Activated naive CD4-positive, alpha-beta T cell treated with anti-CD3 and anti-CD28 coated beads, Interleukin-2, amount 50 U/mL, for 16 hours (primary cell): Measurements from ENCODE around the gene LGALS14.
"Not testable (repeated sequence)": the region's sequence is repeated elsewhere in the genome, so short reads cannot be mapped to it uniquely, and the experiment has no call there.

Experiments used
- DNase-seq: peaks from one replicate; pipeline ENCODE4 v3.0.0-alpha.2; 2020

Gene LGALS14

GRCh38 chr19:39696387-39696786 lies 7.9 kb upstream of the LGALS14 start:
- no peak for DNase-seq

- DNase-seq = no peak
Measured at GRCh38 chr19:39698535-39698934, 5.7 kb upstream of the LGALS14 start.

GRCh38 chr19:39701291-39701690 lies 3.0 kb upstream of the LGALS14 start:
- DNase-seq = no peak

GRCh38 chr19:39705578-39706188 lies 1.4 kb downstream of the LGALS14 start:
- DNase-seq = peak; percentile 37

DNA sequence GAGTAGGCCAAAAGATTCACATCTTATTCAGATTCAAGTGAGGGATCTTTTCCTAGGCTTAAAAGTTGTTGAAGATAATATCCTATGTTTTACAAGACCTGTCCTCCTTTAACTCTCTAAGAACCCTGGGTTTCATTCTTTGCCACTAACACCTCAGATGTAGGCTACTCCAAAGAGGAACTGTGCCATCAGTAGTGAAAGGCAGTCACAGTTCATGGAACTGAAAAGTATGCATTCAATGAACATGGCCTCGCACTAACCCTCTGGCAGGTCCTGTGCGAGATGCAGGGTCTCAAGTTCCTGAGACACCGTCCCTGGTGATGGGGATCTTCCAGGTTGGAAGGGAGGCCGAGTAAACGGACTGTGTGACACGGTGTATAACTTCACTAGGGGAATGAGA lies 4.3 kb downstream of the LGALS14 start:
- no peak for DNase-seq

GRCh38 chr19:39709026-39709872 lies 5.0 kb downstream of the LGALS14 start:
- no peak for DNase-seq

GRCh38 chr19:39710333-39710890 lies 6.1 kb downstream of the LGALS14 start:
- DNase-seq = no peak

GRCh38 chr19:39720144-39720543 lies 15.9 kb downstream of the LGALS14 start:
- not testable (repeated sequence) for DNase-seq

GRCh38 chr19:39725995-39726394 lies 21.7 kb downstream of the LGALS14 start:
- no peak for DNase-seq

DNA sequence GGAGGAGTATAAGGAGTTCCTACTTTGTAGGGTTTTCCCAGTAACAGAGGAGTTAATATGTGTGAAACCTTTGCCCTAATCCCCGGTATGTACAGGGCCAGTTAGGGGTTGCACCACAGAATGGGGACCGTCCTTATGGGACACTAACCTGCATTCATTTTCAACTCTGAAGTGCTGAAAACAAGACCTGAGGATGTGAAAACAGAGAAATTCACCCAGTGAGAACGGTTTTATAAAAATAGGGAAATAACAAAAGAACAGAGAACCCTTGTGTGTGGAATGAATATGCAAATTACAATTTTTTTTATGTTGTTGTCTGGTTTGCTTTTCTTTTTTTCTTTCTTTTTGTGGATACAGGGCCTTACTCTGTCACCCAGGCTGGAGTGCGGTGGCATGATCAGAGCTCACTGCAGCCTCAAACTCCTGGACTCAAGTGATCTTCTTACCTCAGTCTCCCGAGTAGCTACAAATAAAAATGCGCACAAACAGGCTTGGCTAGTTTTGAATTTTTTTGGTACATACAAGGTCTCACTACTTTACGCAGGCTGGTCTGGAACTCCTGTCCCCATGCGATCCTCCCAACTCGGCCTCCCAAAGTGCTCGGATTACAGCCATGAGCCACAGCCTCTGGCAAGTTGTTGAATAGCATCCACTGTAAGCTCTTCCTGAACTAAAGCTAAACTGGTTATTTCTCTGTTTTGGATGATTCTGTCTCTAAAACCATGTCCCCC lies 23.0 kb downstream of the LGALS14 start:
- DNase-seq = no peak

- DNase-seq = no peak
Measured at GRCh38 chr19:39728040-39728439, 23.8 kb downstream of the LGALS14 start.

GRCh38 chr19:39729594-39729993 lies 25.3 kb downstream of the LGALS14 start:
- no peak for DNase-seq

- no peak for DNase-seq
Measured at GRCh38 chr19:39731685-39732084, 27.4 kb downstream of the LGALS14 start.

GRCh38 chr19:39733841-39734240 lies 29.6 kb downstream of the LGALS14 start:
- no peak for DNase-seq

GRCh38 chr19:39735688-39736087 lies 31.4 kb downstream of the LGALS14 start:
- DNase-seq = no peak

GRCh38 chr19:39736088-39736487 lies 31.8 kb downstream of the LGALS14 start:
- DNase-seq = no peak

DNA sequence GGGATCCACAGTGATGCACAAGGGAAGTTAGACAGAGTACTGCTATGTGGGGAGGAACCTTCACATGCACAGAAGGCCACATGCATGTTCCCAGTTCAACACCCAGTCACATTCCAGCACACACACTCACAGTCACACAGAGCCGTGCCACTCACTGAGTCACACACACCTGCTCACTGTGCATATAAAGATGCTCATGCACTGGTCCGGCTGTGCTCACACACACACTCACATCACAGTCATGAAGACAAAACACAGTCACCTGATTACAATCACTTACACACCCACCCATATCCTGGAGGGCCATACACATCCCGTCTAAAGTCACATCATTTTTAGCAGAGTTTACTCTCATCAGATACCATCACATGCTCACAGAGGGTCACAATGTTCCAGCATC lies 33.1 kb downstream of the LGALS14 start:
- DNase-seq = no peak

- no peak for DNase-seq
Measured at GRCh38 chr19:39737891-39738290, 33.6 kb downstream of the LGALS14 start, which contains the start of gene CLC. Gene CLC, minus strand, starts transcription at chr19:39738029. Its CDS starts 77 bp downstream, at chr19:39737952.

GRCh38 chr19:39738814-39739213 lies 34.5 kb downstream of the LGALS14 start:
- no peak for DNase-seq

DNA sequence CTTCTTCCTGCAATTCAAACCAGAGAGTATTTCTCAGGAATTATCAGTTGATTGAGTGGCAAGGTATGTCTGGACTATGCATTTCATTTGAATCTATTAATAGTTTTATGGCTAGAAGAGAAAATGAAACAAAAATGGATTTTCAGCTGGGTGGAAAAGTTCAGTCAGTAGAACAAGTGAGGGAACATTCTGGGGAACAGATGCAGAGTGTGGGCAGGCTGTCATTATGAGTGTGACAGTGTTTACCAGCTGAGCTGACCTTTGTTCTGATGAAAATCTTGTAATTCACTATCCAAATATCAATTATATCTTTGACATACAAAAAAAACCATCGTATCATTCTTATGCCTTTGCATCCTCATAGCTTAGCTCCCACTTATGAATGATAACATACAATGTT lies 36.1 kb downstream of the LGALS14 start:
- DNase-seq = peak; percentile 25

DNA sequence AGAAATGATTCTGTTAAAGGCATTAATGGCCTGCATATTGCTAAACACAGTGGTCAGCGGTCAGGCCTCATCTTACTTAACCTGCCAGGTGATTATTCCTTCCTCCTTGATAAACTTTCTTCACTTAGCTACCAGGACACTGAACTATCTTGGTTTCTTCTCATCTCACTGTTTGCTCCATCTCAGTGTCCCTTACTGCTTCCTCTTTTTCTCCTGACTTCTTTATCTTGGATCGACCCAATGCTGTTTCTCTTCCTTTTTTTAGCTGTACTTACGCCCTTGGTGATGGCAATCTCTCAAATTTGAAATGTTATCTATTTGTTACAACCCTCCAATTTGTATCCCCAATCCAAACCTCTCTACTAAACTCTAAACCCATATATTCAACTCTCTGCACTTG lies 41.4 kb downstream of the LGALS14 start:
- no peak for DNase-seq

DNA sequence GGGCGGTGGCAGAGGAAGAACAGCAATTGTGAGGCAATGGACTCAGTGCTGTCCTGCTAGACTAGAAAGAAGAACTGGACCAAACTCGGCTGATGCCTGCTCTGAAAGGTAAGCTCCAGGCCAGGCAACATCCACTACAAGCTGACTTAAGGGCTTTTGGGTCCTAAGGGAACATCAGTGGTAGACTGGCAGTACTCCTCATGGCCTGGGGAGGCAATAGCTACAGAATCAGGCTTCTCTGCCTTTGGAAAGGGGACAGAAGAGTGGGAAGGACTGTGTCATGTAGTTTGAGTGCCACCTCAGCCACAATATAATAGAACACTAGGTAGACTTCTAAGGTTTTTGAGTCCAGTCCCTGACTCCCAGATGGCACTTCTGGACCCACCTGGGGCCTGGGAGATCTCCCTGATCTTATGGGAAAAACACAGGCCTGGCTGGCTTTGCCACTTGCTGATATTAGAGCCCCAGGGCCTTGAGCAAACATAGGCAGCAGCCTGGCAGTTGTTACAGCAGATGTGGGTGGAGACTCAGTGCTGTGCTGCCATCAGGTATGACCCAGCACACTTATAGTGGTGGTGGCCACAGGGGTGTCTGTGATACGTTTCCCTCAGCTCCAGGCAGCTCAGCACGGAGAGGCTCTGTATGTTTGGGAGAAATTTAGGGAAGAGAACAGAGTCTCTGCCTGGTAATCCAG lies 42.7 kb downstream of the LGALS14 start:
- DNase-seq = no peak

DNA sequence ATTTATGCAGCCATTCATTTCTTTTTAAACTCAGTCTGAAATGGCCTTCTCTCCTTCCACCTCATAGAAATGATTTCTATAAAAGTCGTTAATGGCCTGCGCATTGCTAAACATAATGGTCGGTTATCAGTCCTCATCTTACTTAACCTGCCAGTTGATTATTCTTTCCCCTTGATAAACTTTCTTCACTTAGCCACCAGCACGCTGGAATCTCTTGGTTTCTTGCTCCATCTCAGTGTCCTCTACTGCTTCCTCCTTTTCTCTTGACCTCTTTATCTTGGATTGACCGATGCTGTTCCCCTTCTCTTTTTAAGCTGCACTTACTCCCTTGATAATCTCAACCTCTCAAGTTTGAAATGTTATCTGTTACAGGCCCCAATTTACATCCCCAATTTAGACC lies 45.7 kb downstream of the LGALS14 start:
- no peak for DNase-seq
